Calu3 (cell line): ENCODE data around the gene RTTN. TPM values are rescaled to one million over a fixed set of nuclear protein-coding genes. Genes with fewer than 3 reads are reported as not detected.

Experiments used
- BruUV-seq: library from RNA; stranded (reverse); fragments of 400-500 nt; replicated peaks from 2 replicates; lab custom pipeline; 2021; lab: Mats Ljungman, UMichigan
- CTCF ChIA-PET: fragments of 300-600 bp; sonication (Branson Sonifier 250); formaldehyde crosslinking; loops from one replicate; lab custom pipeline; 2022; ENCODE audit warnings: antibody characterized with exemption; lab: Charles Lee
- DNase-seq: peaks from one replicate; pipeline ENCODE4 v3.0.0; 2022
- H3K27ac Mint-ChIP-seq: one replicate; pipeline ENCODE4 v1.8.0; 2022; ENCODE audit warnings: mixed read lengths; ENCODE audit not compliant: unreplicated experiment
- H3K27me3 Mint-ChIP-seq: one replicate; pipeline ENCODE4 v1.8.0; 2022; ENCODE audit warnings: mixed read lengths; ENCODE audit not compliant: unreplicated experiment
- H3K36me3 Mint-ChIP-seq: one replicate; pipeline ENCODE4 v1.8.0; 2022; ENCODE audit warnings: mild to moderate bottlenecking, moderate library complexity, mixed read lengths; ENCODE audit not compliant: insufficient read depth, unreplicated experiment
- H3K4me1 Mint-ChIP-seq: one replicate; pipeline ENCODE4 v1.8.0; 2022; ENCODE audit warnings: mild to moderate bottlenecking, low read depth, mixed read lengths; ENCODE audit not compliant: unreplicated experiment
- H3K4me3 Mint-ChIP-seq: one replicate; pipeline ENCODE4 v1.8.0; 2022; ENCODE audit warnings: mild to moderate bottlenecking, low read depth, moderate library complexity, mixed read lengths; ENCODE audit not compliant: unreplicated experiment
- H3K9me3 Mint-ChIP-seq: one replicate; pipeline ENCODE4 v1.8.0; 2022; ENCODE audit warnings: low read depth, mixed read lengths; ENCODE audit not compliant: unreplicated experiment
- CTCF ChIP-seq: fragments of 200-600 bp; IDR thresholded peaks from one replicate; pipeline ENCODE4 v1.8.0; 2022; ENCODE audit warnings: antibody characterized with exemption; ENCODE audit not compliant: unreplicated experiment
- intact Hi-C: fragments of 100-400 bp; cut with micrococcal nuclease; formaldehyde crosslinking; loops from one replicate; pipeline ENCODE4 v1.10.0; 2022; ENCODE audit not compliant: unreplicated experiment
- total RNA-seq: library from RNA; stranded (reverse); gene quantifications from 2 replicates; pipeline ENCODE4 v1.2.3, GENCODE V29; 2022

RTTN gene
- total RNA-seq, 1 experiment from 2014 or later = 22.7 TPM

GRCh38 chr18:70195014-70195614 is 10.4 kb downstream of the RTTN start:
- no peak overlapping the region for H3K27ac Mint-ChIP-seq
- no peak for TF ChIP-seq CTCF
- no peak for DNase-seq
- no peak overlapping the region for H3K4me3 Mint-ChIP-seq
- no peaks in the 10 kb centered on the region for H3K27me3 Mint-ChIP-seq
- H3K4me1 Mint-ChIP-seq = peaks cover 9% of the 10 kb centered on the region
- CTCF ChIA-PET = interaction anchor here (0.6 to 2.9 kb wide), 9 partner anchors 11 to 259 kb away, joined by 3 to 17 read pairs (median 7); partner anchors contain the start of gene RTTN
- H3K9me3 Mint-ChIP-seq = no peaks in the 10 kb centered on the region
- no TSS peak for BruUV-seq
- no peaks in the 10 kb centered on the region for H3K36me3 Mint-ChIP-seq
- intact Hi-C loops = loop anchor here (1.0 to 5.0 kb wide), 2 partner anchors 187 to 255 kb away; no protein-coding TSS in a partner anchor

GRCh38 chr18:70194227-70194890 is 11.1 kb downstream of the RTTN start:
- TF ChIP-seq CTCF = no peak
- intact Hi-C loops = no loop called here
- Mint-ChIP-seq H3K27ac (no peak overlapping the region), H3K36me3 (no peaks in the 10 kb centered on the region), H3K4me1 (peaks cover 9% of the 10 kb centered on the region), H3K9me3 (no peaks in the 10 kb centered on the region), H3K27me3 (no peaks in the 10 kb centered on the region), H3K4me3 (no peak overlapping the region)
- DNase-seq = no peak
- BruUV-seq = no TSS peak
- CTCF ChIA-PET = interaction anchor here (0.6 to 2.9 kb wide), 3 partner anchors 12 to 260 kb away, joined by 7 to 17 read pairs (median 10); partner anchors contain the start of gene RTTN

- Mint-ChIP-seq H3K27me3 (no peaks in the 10 kb centered on the region), H3K4me3 (no peak overlapping the region), H3K36me3 (no peaks in the 10 kb centered on the region), H3K27ac (no peak overlapping the region), H3K9me3 (no peaks in the 10 kb centered on the region), H3K4me1 (peaks cover 8% of the 10 kb centered on the region)
- TF ChIP-seq CTCF = no peak
- intact Hi-C loops = no loop called here
- BruUV-seq = no TSS peak
- no peak for DNase-seq
- CTCF ChIA-PET = no interaction called here
These were observed 15.0 kb downstream of the RTTN start for GRCh38 chr18:70190529-70190928.

GRCh38 chr18:70188113-70188512 is 17.4 kb downstream of the RTTN start:
- intact Hi-C loops = no loop called here
- peaks cover 6% of the 10 kb centered on the region for H3K36me3 Mint-ChIP-seq
- no peak overlapping the region for H3K27ac Mint-ChIP-seq
- H3K4me1 Mint-ChIP-seq = peaks cover 8% of the 10 kb centered on the region
- no TSS peak for BruUV-seq
- no peaks in the 10 kb centered on the region for H3K9me3 Mint-ChIP-seq
- H3K4me3 Mint-ChIP-seq = no peak overlapping the region
- TF ChIP-seq CTCF = no peak
- no peaks in the 10 kb centered on the region for H3K27me3 Mint-ChIP-seq
- CTCF ChIA-PET = no interaction called here
- DNase-seq = no peak
